Natural killer cell (primary cell): ENCODE measurements around the gene AXL. TPM values are rescaled to one million over a fixed set of nuclear protein-coding genes. Genes with fewer than 3 reads are reported as not detected.

Source experiments
- ATAC-seq, 3 donors: fragments of 150-1000 bp in 2 of 3; fragments of 200-7000 bp in 1 of 3; cut with Tn5 transposase; 1 replicate in 1 of 3; 2 replicates in 2 of 3; pipeline ENCODE4 v1.10.0; 2021; ENCODE audit warnings: mild to moderate bottlenecking in 2 of 3, moderate library complexity in 2 of 3
- DNase-seq, 2 donors: peaks; one replicate each; pipeline versions ENCODE4 v3.0.0 to v3.0.0-alpha.2; 2013 to 2021; ENCODE audit warnings: mixed read lengths in 1 of 2
- H3K27ac ChIP-seq: one replicate; pipeline ENCODE4 v1.5.1; 2013; ENCODE audit warnings: mild to moderate bottlenecking, low read length
- H3K27me3 ChIP-seq: one replicate; pipeline ENCODE4 v1.6.1; 2013; ENCODE audit warnings: low read length; ENCODE audit not compliant: control insufficient read depth, insufficient read depth
- H3K36me3 ChIP-seq: one replicate; pipeline ENCODE4 v1.6.1; 2013; ENCODE audit warnings: low read length; ENCODE audit not compliant: control insufficient read depth, insufficient read depth
- H3K4me1 ChIP-seq: one replicate; pipeline ENCODE4 v1.6.1; 2013; ENCODE audit warnings: low read length; ENCODE audit not compliant: control insufficient read depth, insufficient read depth
- H3K4me3 ChIP-seq: one replicate; pipeline ENCODE4 v1.5.1; 2013; ENCODE audit warnings: low read length
- H3K9me3 ChIP-seq: one replicate; pipeline ENCODE4 v1.6.1; 2013; ENCODE audit warnings: low read length; ENCODE audit not compliant: control insufficient read depth, insufficient read depth
- H3K27ac Mint-ChIP-seq, 2 donors: one replicate each; pipeline ENCODE4 v1.8.0; 2022; ENCODE audit warnings: mild to moderate bottlenecking in 2 of 2, mixed read lengths in 2 of 2, moderate library complexity in 1 of 2
- H3K27me3 Mint-ChIP-seq, 2 donors: one replicate each; pipeline ENCODE4 v1.8.0; 2022; ENCODE audit warnings: low read depth in 2 of 2, mixed read lengths in 2 of 2
- H3K36me3 Mint-ChIP-seq: one replicate; pipeline ENCODE4 v1.8.0; 2022; ENCODE audit warnings: mixed read lengths
- H3K4me1 Mint-ChIP-seq, 2 donors: one replicate each; pipeline ENCODE4 v1.8.0; 2022; ENCODE audit warnings: mixed read lengths in 2 of 2
- H3K4me3 Mint-ChIP-seq: one replicate; pipeline ENCODE4 v1.8.0; 2022; ENCODE audit warnings: mild to moderate bottlenecking, moderate library complexity, mixed read lengths
- H3K9me3 Mint-ChIP-seq, 2 donors: one replicate each; pipeline ENCODE4 v1.8.0; 2022; ENCODE audit warnings: mixed read lengths in 2 of 2
- WGBS: methylation state at CpG from one replicate; pipeline ENCODE4 v1.1.7; 2013; ENCODE audit warnings: missing lambda C conversion rate; ENCODE audit not compliant: insufficient coverage; 5-methylcytosine and 5-hydroxymethylcytosine counted together
- intact Hi-C: fragments of 100-400 bp; cut with micrococcal nuclease; formaldehyde crosslinking; loops from one replicate; pipeline ENCODE4 v1.14.2; 2022
- total RNA-seq, 4 donors: library from RNA; stranded (reverse); fragments of 120-200 nt in 1 of 4; gene quantifications; one replicate each; pipeline versions ENCODE4 v1.2.3 to v1.2.4, GENCODE V29; 2013 to 2022
- TF ChIP-seq, protein P1 (sequence below): fragments of 200-600 bp; IDR thresholded peaks from one replicate; pipeline ENCODE4 v1.8.0; 2022; ENCODE audit warnings: antibody characterized with exemption

The AXL gene
- total RNA-seq, 3 donors from 2014 or later (not counting 1 experiment from before 2014, with no cell fraction given) = 0.16 to 0.70 TPM; not detected in 1

GRCh38 chr19:41308450-41309179 is 89.6 kb downstream of the AXL start:
- Mint-ChIP-seq H3K36me3 (peaks cover 7% of the 10 kb centered on the region), H3K4me1 (peaks cover 84% of the 10 kb centered on the region in 2 donors), H3K4me3 (peak overlapping the region; percentile 96), H3K27ac (peak overlapping the region; percentile 91 to 94), H3K9me3 (no peaks in the 10 kb centered on the region), H3K27me3 (no peaks in the 10 kb centered on the region)
- DNase-seq (peak; percentile 96 to 97), ATAC-seq (peak; percentile 62 to 88 (median 66))
- TF ChIP-seq, protein P1, sequence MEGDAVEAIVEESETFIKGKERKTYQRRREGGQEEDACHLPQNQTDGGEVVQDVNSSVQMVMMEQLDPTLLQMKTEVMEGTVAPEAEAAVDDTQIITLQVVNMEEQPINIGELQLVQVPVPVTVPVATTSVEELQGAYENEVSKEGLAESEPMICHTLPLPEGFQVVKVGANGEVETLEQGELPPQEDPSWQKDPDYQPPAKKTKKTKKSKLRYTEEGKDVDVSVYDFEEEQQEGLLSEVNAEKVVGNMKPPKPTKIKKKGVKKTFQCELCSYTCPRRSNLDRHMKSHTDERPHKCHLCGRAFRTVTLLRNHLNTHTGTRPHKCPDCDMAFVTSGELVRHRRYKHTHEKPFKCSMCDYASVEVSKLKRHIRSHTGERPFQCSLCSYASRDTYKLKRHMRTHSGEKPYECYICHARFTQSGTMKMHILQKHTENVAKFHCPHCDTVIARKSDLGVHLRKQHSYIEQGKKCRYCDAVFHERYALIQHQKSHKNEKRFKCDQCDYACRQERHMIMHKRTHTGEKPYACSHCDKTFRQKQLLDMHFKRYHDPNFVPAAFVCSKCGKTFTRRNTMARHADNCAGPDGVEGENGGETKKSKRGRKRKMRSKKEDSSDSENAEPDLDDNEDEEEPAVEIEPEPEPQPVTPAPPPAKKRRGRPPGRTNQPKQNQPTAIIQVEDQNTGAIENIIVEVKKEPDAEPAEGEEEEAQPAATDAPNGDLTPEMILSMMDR = peak; percentile 90
- Histone ChIP-seq H3K27ac (peak overlapping the region; percentile 97), H3K9me3 (no peaks in the 10 kb centered on the region), H3K27me3 (no peaks in the 10 kb centered on the region), H3K36me3 (peaks cover 47% of the 10 kb centered on the region), H3K4me1 (peaks cover 75% of the 10 kb centered on the region), H3K4me3 (no peak overlapping the region)
- WGBS = 8% methylated on average over 8 of the region's 8 CpGs
- intact Hi-C loops = loop anchor here (1.0 to 10.0 kb wide), 9 partner anchors 10 to 646 kb away; partner anchors contain the start of gene TGFB1

DNA sequence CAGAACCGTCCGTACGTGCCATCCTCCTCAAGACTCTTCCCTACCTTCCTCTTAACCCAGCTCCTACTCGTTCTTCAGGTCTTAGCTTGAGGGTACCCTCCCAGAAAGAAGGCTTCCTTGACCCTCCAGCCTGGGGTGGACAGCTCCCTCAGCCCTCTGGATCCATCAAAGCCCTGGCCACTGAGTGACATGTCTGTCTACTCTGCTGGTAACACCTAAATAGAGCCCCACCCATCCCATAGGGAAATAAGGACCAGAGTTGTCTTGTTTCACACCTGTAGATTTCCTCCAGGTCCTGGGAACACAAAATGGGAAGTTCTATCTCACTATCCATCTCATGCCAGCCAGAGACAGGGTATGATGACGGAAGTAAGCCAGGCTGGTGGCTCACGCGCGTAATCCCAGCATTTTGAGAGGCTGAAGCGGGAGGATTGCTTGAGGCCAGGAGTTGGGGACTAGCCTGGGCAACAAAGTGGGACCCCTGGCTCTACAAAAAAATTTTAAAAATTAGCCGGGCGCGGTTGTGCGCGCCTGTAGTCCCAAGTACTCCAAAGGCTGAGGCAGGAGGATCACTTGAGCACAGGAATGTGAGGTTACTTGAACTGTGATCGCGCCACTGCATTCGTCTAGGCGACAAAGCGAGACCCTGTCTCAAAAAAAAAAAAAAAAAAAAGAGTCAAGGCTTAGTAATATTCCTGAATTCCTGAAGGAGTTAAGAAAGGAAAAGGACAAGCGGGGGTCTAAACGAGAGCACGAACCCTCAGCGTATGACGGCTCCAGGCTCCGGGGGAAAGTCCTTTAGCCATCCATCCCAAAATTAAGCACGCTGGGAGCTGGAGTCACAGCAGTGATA is 90.4 kb downstream of the AXL start:
- no peak for ATAC-seq
- Histone ChIP-seq H3K9me3 (no peaks in the 10 kb centered on the region), H3K36me3 (peaks cover 45% of the 10 kb centered on the region), H3K4me3 (peak overlapping the region; percentile 73), H3K4me1 (peaks cover 67% of the 10 kb centered on the region), H3K27ac (peak overlapping the region; percentile 97), H3K27me3 (no peaks in the 10 kb centered on the region)
- Mint-ChIP-seq H3K27ac (peak overlapping the region; percentile 91 to 94), H3K4me3 (peak overlapping the region; percentile 96), H3K27me3 (no peaks in the 10 kb centered on the region), H3K36me3 (peaks cover 8% of the 10 kb centered on the region), H3K4me1 (peaks cover 78 to 81% of the 10 kb centered on the region in 2 donors), H3K9me3 (no peaks in the 10 kb centered on the region)
- DNase-seq = peak; percentile 19 to 58
- WGBS = 11% methylated on average over 26 of the region's 26 CpGs
- TF ChIP-seq, protein P1 = no peak
- intact Hi-C loops = loop anchor here (2.0 to 10.0 kb wide), 4 partner anchors 21 to 647 kb away; partner anchors contain the start of gene TGFB1

DNA sequence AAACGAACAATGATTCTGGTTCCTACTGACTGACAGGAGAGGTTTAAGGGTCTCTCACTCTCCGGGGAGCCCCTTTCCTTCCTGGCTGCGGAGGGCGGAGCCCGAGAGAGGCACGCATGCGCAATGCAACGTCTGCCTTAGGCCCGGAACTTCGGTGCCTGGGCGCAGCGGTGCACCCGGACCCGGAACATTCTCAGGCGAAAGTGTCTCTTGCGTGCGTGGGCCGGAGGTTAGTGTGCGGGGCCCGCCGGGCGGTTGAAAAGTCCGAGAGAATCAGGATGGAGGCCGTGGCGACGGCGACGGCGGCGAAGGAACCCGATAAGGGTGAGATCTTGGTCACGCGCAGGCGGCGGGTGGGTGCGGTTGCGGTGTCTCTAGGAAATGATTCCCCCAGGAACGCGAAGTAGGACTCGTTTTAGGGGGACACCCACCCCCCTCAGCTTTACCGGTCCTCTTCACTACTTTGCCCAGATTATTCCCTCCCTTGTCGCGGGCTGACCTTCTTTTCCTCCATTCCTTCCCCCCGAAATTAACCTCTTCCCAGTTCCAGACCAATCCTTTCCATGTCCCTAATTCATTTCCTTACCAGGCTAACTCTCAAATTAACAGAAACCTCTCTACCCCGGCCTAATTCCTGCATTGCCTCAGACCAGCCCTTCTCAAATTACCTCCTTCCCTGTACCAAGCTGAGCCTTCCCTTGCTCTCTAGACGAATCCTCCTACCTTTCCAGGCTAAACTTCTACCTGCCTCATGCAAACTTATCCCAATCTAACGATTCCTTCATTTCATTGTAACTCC is 91.2 kb downstream of the AXL start, which contains the start of gene CCDC97:
Gene CCDC97, plus strand, starts transcription at position 140 of the 799 bp plus-strand sequence. Its CDS starts 139 bp downstream, at position 279.
- TF ChIP-seq, protein P1 = no peak
- H3K27ac Mint-ChIP-seq = peak within 1 kb of the TSS; percentile 91 to 94
- no peaks in the 10 kb centered on the region for H3K9me3 Mint-ChIP-seq
- H3K4me1 Mint-ChIP-seq = peaks cover 70 to 73% of the 10 kb centered on the region in 2 donors
- peak within 1 kb of the TSS; percentile 97 for H3K27ac ChIP-seq
- peak within 1 kb of the TSS; percentile 96 for H3K4me3 Mint-ChIP-seq
- peaks cover 8% of the 10 kb centered on the region for H3K36me3 Mint-ChIP-seq
- ATAC-seq (peak; percentile 55 to 73 (median 69)), DNase-seq (peak; percentile 86 to 96)
- WGBS = under 1% methylated on average over 47 of the region's 47 CpGs
- H3K27me3 Mint-ChIP-seq = no peaks in the 10 kb centered on the region
- no peaks in the 10 kb centered on the region for H3K9me3 ChIP-seq
- intact Hi-C loops = no loop called here
- peaks cover 39% of the 10 kb centered on the region for H3K36me3 ChIP-seq
- H3K4me3 ChIP-seq = peak within 1 kb of the TSS; percentile 73
- no peaks in the 10 kb centered on the region for H3K27me3 ChIP-seq
- H3K4me1 ChIP-seq = peaks cover 59% of the 10 kb centered on the region
